ENCODE results near the gene FASN.

FASN gene

DNA sequence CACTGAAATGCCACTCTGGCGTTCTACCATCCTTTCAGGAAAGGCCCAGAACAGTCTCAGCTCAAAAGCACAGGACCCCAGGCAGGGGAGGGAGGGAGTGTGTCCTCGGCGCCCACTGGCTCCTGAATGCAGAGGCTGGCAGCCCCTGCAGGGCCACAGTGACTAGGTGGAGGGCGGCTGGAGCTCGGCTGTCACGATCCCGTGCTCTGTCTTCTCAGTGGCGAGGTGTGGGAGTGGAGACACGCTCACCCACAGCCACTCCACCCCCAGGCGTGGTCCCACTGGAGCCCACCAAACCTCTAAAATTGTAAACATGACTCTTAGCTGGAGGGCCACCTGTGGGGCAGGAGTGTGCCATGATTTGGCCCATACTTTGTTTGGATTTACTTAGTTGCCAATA lies 16.4 kb upstream of the FASN start:
- H3K27ac ChIP-seq, result peak overlapping the region; percentile 100
- TF ChIP-seq CTCF (conservative IDR thresholded peaks at IDR 0.05), result no peak
- no peak for TF ChIP-seq ZFX (IDR thresholded peaks at IDR 0.05)

DNA sequence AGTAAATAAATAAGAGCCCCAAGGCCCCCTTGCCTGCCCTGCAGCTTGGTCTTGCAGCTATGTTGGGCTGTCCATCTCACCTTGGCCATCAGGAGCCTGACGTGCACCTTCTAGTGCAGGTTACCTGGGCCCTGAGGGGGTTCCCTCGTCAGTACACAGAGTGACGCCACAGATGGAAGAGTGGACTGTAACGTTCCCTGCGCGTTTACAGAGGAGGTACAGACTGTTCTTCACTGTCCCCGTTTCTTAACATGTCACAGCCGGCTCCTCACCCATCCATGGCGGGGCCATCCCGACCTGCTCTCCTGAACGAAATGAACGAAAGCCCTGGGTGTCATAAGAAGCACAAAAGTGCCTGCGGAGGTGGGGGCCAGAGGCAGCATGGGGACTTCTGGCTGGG lies 15.9 kb upstream of the FASN start:
- peak overlapping the region; percentile 100 for H3K27ac ChIP-seq
- TF ChIP-seq ZFX (IDR thresholded peaks at IDR 0.05), result no peak
- no peak for TF ChIP-seq CTCF (conservative IDR thresholded peaks at IDR 0.05)

DNA sequence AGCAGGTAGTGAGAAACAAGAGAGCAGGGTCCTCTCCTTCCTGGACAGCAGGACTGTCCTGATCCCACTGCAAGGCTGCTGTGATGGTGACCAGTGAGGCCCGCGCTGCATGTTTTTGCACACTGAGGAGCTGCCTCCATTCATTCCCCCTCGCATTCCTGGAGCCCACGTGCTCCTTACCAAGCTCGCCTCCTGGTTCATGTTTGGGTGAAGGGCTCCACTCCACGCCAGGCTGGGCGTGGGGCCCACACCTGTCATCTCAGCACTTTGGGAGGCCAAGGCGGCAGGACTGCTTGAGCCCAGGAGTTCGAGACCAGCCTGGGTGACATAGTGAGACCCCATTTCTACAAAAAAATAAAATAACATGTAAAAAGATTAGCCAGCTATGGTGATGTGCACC lies 15.4 kb upstream of the FASN start:
- no peak for TF ChIP-seq ZFX (IDR thresholded peaks at IDR 0.05)
- TF ChIP-seq CTCF (conservative IDR thresholded peaks at IDR 0.05), result no peak
- H3K27ac ChIP-seq, result peak overlapping the region; percentile 100

- TF ChIP-seq CTCF (conservative IDR thresholded peaks at IDR 0.05), result no peak
- TF ChIP-seq ZFX (IDR thresholded peaks at IDR 0.05), result no peak
- peak overlapping the region; percentile 100 for H3K27ac ChIP-seq
Observed at GRCh38 chr17:82112914-82113311, 14.9 kb upstream of the FASN start.

GRCh38 chr17:82112181-82112913 lies 14.3 kb upstream of the FASN start:
- no peak for TF ChIP-seq CTCF (conservative IDR thresholded peaks at IDR 0.05)
- TF ChIP-seq ZFX (IDR thresholded peaks at IDR 0.05), result no peak
- H3K27ac ChIP-seq, result peak overlapping the region; percentile 100

DNA sequence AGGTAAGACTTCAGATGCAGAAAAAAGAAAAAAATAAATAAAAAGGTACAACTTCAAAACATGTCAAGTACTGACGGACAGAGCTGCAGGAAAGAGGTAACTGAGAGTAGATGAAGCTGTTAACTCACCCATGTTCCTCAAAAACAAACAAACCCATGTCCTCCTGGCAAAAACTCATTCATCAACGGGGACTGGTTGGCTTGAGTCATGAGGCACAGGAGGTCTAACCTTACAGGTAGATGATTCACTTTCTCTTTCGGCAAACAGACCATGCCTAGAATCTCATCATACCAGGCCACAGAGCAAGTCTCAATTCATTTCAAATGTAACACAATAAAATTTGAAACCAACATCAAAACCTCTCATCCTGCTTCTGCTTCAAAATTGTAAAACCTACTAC lies 12.3 kb upstream of the FASN start:
- peak overlapping the region; percentile 100 for H3K27ac ChIP-seq

More for the DNA sequence above, 12.3 kb upstream of the FASN start:
- TF ChIP-seq CTCF (conservative IDR thresholded peaks at IDR 0.05) (no peak), ZFX (IDR thresholded peaks at IDR 0.05) (no peak)
